GM23338 (cell line): ENCODE data around the gene FCER1G. TPM values are rescaled to one million over a fixed set of nuclear protein-coding genes. Genes with fewer than 3 reads are reported as not detected.

ENCODE experiments used
- ATAC-seq: fragments of 200-7000 bp; cut with Tn5 transposase; 3 replicates; pipeline ENCODE4 v1.9.1; 2020
- DNase-seq: peaks from one replicate; pipeline ENCODE4 v3.0.0-alpha.2; 2015; ENCODE audit warnings: low spot score
- H2AFZ ChIP-seq: fragments of 200-600 bp; sonication (generic); 2 replicates; pipeline ENCODE4 v1.8.0; 2016; ENCODE audit warnings: antibody characterized with exemption, mild to moderate bottlenecking, moderate library complexity
- H3F3A ChIP-seq: fragments of 200-600 bp; sonication (generic); replicated peaks from 2 replicates; pipeline ENCODE4 v1.8.0; 2017; ENCODE audit warnings: antibody characterized with exemption, mixed run types, low read depth
- H3K27ac ChIP-seq: fragments of 200-600 bp; sonication (generic); 2 replicates; pipeline ENCODE4 v1.6.1; 2016; ENCODE audit warnings: low read depth
- H3K27me3 ChIP-seq: fragments of 200-600 bp; sonication (generic); 2 replicates; pipeline ENCODE4 v1.8.0; 2016; ENCODE audit warnings: mild to moderate bottlenecking, mixed run types, moderate library complexity; ENCODE audit not compliant: insufficient read depth
- H3K36me3 ChIP-seq: fragments of 200-600 bp; sonication (generic); 2 replicates; pipeline ENCODE4 v1.8.0; 2016; ENCODE audit warnings: mild to moderate bottlenecking; ENCODE audit not compliant: insufficient read depth
- H3K4me1 ChIP-seq: fragments of 200-600 bp; sonication (generic); 2 replicates; pipeline ENCODE4 v1.8.0; 2016; ENCODE audit warnings: mild to moderate bottlenecking, moderate library complexity; ENCODE audit not compliant: insufficient read depth
- H3K4me2 ChIP-seq: fragments of 200-600 bp; sonication (generic); 2 replicates; pipeline ENCODE4 v1.7.1; 2017; ENCODE audit warnings: mixed run types
- H3K4me3 ChIP-seq: fragments of 200-600 bp; sonication (generic); 2 replicates; pipeline ENCODE4 v1.6.1; 2016; ENCODE audit warnings: mixed run types
- H3K79me2 ChIP-seq: fragments of 200-600 bp; sonication (generic); replicated peaks from 2 replicates; pipeline ENCODE4 v1.8.0; 2017; ENCODE audit warnings: mild to moderate bottlenecking; ENCODE audit not compliant: insufficient read depth
- H3K9me2 ChIP-seq: fragments of 200-600 bp; sonication (generic); 2 replicates; pipeline ENCODE4 v1.8.0; 2017; ENCODE audit not compliant: insufficient read depth
- H4K20me1 ChIP-seq: fragments of 200-600 bp; sonication (generic); replicated peaks from 2 replicates; pipeline ENCODE4 v1.8.0; 2017; ENCODE audit warnings: mild to moderate bottlenecking; ENCODE audit not compliant: insufficient read depth
- H3K27ac Mint-ChIP-seq: 2 replicates; pipeline ENCODE4 v1.8.0; 2020; ENCODE audit warnings: inconsistent platforms, mild to moderate bottlenecking, moderate library complexity, mixed read lengths
- H3K27me3 Mint-ChIP-seq: 3 replicates; pipeline ENCODE4 v1.8.0; 2022; ENCODE audit warnings: low read depth, mild to moderate bottlenecking, moderate library complexity, mixed read lengths, inconsistent platforms; ENCODE audit not compliant: insufficient read depth, poor library complexity
- H3K36me3 Mint-ChIP-seq: 3 replicates; pipeline ENCODE4 v1.8.0; 2021; ENCODE audit warnings: low read depth, mild to moderate bottlenecking, inconsistent platforms, moderate library complexity, mixed read lengths
- H3K4me1 Mint-ChIP-seq: 3 replicates; pipeline ENCODE4 v1.8.0; 2020; ENCODE audit warnings: mild to moderate bottlenecking, inconsistent platforms, mixed read lengths
- H3K4me3 Mint-ChIP-seq: 3 replicates; pipeline ENCODE4 v1.8.0; 2021; ENCODE audit warnings: moderate library complexity, mild to moderate bottlenecking, inconsistent platforms, mixed read lengths
- H3K9me3 Mint-ChIP-seq: 3 replicates; pipeline ENCODE4 v1.8.0; 2020; ENCODE audit warnings: moderate library complexity, mild to moderate bottlenecking, inconsistent platforms, mixed read lengths
- CREB1 ChIP-seq: fragments of 250-450 bp; sonication (Bioruptor Pico); IDR thresholded peaks from 2 replicates; pipeline ENCODE4 v1.5.0; 2020; ENCODE audit warnings: low read depth, mild to moderate bottlenecking, moderate library complexity
- JUNB ChIP-seq: IDR thresholded peaks from one replicate; pipeline ENCODE4 v1.6.1; 2016; ENCODE audit warnings: antibody characterized with exemption; ENCODE audit not compliant: unreplicated experiment
- NANOG ChIP-seq: IDR thresholded peaks from 2 replicates; pipeline ENCODE4 v1.6.1; 2016; ENCODE audit warnings: antibody characterized with exemption, borderline replicate concordance
- ZNF331 ChIP-seq: fragments of 250-450 bp; sonication (Bioruptor Pico); IDR thresholded peaks from 2 replicates; pipeline ENCODE4 v1.5.0; 2020; ENCODE audit warnings: low read depth, mild to moderate bottlenecking, moderate library complexity
- polyA plus RNA-seq: library from polyadenylated mRNA; unstranded; fragments of >200 nt; fragmentation: Nextera tagmentation; extraction: Ambion mirVana; gene quantifications from 2 replicates; pipeline ENCODE4 v1.2.1, GENCODE V29; 2016
- total RNA-seq: library from RNA; depleted of rRNA; stranded (reverse); fragments of >200 nt; shearing (Covaris generic); gene quantifications from 2 replicates; pipeline ENCODE4 v1.2.3, GENCODE V29; 2014
- TF ChIP-seq, protein P1 (sequence below): IDR thresholded peaks from 2 replicates; pipeline ENCODE4 v1.6.1; 2016; ENCODE audit warnings: antibody characterized with exemption
- TF ChIP-seq, protein P2 (sequence below): fragments of 250-450 bp; sonication (Bioruptor Pico); IDR thresholded peaks from 2 replicates; pipeline ENCODE4 v1.5.0; 2020; ENCODE audit warnings: mild to moderate bottlenecking, moderate library complexity
- TF ChIP-seq, protein P3 (sequence below), 2 experiments: fragments of 200-600 bp in 1 of 2; sonication (generic) in 1 of 2; conservative IDR thresholded peaks; 2 replicates each; pipeline versions ENCODE4 v1.5.1 to v1.6.1; 2016 to 2017; ENCODE audit warnings: antibody characterized with exemption in 2 of 2, low read depth in 2 of 2, mild to moderate bottlenecking in 2 of 2, moderate library complexity in 1 of 2

FCER1G gene
- total and polyA plus RNA-seq, 2 experiments from 2014 or later: 1.1 TPM; not detected in 1

DNA sequence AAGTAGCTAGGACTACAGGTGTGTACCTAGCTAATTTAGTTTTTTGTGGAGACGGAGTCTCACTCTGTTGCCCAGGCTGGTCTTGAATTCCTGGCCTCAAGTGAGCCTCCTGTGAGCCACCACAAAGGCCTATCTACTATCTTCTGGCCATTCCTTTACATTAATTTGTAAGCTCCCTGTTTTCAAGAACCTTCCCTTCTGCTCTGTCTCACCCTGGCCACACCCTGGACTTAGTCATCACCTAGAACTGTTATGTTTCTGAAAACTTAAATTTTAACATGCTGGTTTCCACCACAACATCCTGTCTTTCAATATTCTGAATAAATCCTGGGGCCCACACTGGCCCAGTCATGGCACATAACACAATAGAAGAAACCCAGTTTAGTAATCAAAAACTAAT lies 32.9 kb upstream of the FCER1G start:
- peaks cover 4% of the 10 kb centered on the region for H3K27me3 Mint-ChIP-seq
- ATAC-seq: no peak
- peaks cover 12% of the 10 kb centered on the region for H3K4me1 Mint-ChIP-seq
- no peak overlapping the region for H3K27ac Mint-ChIP-seq
- no peaks in the 10 kb centered on the region for H3K36me3 ChIP-seq
- no peak for DNase-seq
- no peaks in the 10 kb centered on the region for H3K9me2 ChIP-seq
- no peaks in the 10 kb centered on the region for H3F3A ChIP-seq
- no peaks in the 10 kb centered on the region for H3K27me3 ChIP-seq
- no peak overlapping the region for H3K4me3 ChIP-seq
- H3K79me2 ChIP-seq: no peaks in the 10 kb centered on the region
- TF ChIP-seq CREB1 (CRISPR knock-in tag): no peak
- TF ChIP-seq, protein P1, sequence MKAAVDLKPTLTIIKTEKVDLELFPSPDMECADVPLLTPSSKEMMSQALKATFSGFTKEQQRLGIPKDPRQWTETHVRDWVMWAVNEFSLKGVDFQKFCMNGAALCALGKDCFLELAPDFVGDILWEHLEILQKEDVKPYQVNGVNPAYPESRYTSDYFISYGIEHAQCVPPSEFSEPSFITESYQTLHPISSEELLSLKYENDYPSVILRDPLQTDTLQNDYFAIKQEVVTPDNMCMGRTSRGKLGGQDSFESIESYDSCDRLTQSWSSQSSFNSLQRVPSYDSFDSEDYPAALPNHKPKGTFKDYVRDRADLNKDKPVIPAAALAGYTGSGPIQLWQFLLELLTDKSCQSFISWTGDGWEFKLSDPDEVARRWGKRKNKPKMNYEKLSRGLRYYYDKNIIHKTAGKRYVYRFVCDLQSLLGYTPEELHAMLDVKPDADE: no peak
- TF ChIP-seq, protein P2, sequence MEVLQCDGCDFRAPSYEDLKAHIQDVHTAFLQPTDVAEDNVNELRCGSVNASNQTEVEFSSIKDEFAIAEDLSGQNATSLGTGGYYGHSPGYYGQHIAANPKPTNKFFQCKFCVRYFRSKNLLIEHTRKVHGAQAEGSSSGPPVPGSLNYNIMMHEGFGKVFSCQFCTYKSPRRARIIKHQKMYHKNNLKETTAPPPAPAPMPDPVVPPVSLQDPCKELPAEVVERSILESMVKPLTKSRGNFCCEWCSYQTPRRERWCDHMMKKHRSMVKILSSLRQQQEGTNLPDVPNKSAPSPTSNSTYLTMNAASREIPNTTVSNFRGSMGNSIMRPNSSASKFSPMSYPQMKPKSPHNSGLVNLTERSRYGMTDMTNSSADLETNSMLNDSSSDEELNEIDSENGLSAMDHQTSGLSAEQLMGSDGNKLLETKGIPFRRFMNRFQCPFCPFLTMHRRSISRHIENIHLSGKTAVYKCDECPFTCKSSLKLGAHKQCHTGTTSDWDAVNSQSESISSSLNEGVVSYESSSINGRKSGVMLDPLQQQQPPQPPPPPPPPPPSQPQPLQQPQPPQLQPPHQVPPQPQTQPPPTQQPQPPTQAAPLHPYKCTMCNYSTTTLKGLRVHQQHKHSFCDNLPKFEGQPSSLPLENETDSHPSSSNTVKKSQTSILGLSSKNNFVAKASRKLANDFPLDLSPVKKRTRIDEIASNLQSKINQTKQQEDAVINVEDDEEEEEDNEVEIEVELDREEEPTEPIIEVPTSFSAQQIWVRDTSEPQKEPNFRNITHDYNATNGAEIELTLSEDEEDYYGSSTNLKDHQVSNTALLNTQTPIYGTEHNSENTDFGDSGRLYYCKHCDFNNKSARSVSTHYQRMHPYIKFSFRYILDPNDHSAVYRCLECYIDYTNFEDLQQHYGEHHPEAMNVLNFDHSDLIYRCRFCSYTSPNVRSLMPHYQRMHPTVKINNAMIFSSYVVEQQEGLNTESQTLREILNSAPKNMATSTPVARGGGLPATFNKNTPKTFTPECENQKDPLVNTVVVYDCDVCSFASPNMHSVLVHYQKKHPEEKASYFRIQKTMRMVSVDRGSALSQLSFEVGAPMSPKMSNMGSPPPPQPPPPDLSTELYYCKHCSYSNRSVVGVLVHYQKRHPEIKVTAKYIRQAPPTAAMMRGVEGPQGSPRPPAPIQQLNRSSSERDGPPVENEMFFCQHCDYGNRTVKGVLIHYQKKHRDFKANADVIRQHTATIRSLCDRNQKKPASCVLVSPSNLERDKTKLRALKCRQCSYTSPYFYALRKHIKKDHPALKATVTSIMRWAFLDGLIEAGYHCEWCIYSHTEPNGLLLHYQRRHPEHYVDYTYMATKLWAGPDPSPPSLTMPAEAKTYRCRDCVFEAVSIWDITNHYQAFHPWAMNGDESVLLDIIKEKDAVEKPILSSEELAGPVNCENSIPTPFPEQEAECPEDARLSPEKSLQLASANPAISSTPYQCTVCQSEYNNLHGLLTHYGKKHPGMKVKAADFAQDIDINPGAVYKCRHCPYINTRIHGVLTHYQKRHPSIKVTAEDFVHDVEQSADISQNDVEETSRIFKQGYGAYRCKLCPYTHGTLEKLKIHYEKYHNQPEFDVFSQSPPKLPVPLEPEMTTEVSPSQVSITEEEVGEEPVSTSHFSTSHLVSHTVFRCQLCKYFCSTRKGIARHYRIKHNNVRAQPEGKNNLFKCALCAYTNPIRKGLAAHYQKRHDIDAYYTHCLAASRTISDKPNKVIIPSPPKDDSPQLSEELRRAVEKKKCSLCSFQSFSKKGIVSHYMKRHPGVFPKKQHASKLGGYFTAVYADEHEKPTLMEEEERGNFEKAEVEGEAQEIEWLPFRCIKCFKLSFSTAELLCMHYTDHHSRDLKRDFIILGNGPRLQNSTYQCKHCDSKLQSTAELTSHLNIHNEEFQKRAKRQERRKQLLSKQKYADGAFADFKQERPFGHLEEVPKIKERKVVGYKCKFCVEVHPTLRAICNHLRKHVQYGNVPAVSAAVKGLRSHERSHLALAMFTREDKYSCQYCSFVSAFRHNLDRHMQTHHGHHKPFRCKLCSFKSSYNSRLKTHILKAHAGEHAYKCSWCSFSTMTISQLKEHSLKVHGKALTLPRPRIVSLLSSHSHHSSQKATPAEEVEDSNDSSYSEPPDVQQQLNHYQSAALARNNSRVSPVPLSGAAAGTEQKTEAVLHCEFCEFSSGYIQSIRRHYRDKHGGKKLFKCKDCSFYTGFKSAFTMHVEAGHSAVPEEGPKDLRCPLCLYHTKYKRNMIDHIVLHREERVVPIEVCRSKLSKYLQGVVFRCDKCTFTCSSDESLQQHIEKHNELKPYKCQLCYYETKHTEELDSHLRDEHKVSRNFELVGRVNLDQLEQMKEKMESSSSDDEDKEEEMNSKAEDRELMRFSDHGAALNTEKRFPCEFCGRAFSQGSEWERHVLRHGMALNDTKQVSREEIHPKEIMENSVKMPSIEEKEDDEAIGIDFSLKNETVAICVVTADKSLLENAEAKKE: no peak
- no peak for TF ChIP-seq ZNF331
- TF ChIP-seq JUNB: no peak
- TF ChIP-seq NANOG: no peak
- TF ChIP-seq, protein P3, sequence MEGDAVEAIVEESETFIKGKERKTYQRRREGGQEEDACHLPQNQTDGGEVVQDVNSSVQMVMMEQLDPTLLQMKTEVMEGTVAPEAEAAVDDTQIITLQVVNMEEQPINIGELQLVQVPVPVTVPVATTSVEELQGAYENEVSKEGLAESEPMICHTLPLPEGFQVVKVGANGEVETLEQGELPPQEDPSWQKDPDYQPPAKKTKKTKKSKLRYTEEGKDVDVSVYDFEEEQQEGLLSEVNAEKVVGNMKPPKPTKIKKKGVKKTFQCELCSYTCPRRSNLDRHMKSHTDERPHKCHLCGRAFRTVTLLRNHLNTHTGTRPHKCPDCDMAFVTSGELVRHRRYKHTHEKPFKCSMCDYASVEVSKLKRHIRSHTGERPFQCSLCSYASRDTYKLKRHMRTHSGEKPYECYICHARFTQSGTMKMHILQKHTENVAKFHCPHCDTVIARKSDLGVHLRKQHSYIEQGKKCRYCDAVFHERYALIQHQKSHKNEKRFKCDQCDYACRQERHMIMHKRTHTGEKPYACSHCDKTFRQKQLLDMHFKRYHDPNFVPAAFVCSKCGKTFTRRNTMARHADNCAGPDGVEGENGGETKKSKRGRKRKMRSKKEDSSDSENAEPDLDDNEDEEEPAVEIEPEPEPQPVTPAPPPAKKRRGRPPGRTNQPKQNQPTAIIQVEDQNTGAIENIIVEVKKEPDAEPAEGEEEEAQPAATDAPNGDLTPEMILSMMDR (conservative IDR thresholded peaks at IDR 0.05; ENCODE audit: low read depth in 2 of 2): no peak
- H3K36me3 Mint-ChIP-seq: no peaks in the 10 kb centered on the region
- no peak overlapping the region for H3K27ac ChIP-seq
- peaks cover 9% of the 10 kb centered on the region; the same call in 1 of the 2 replicates for H3K4me1 ChIP-seq
- no peak overlapping the region for H3K4me3 Mint-ChIP-seq
- H3K9me3 Mint-ChIP-seq: no peaks in the 10 kb centered on the region
- no peak overlapping the region for H3K4me2 ChIP-seq
- no peaks in the 10 kb centered on the region for H4K20me1 ChIP-seq
- no peak overlapping the region for H2AFZ ChIP-seq
